GM12872 (cell line): ENCODE data around the gene ALOX15B.

ENCODE experiments used
- CTCF ChIP-seq: IDR thresholded peaks from 3 replicates; pipeline ENCODE4 v1.5.1; 2011; ENCODE audit warnings: low read depth, mild to moderate bottlenecking, low read length, moderate library complexity; ENCODE audit not compliant: insufficient read depth

ALOX15B gene

GRCh38 chr17:8031261-8031661, 7.6 kb upstream of the ALOX15B start:
- no peak for TF ChIP-seq CTCF

GRCh38 chr17:8031950-8032349, 6.9 kb upstream of the ALOX15B start:
- no peak for TF ChIP-seq CTCF

GRCh38 chr17:8032442-8032841, 6.4 kb upstream of the ALOX15B start:
- TF ChIP-seq CTCF = no peak

- TF ChIP-seq CTCF = no peak
Measured at GRCh38 chr17:8039611-8040168, 831 bp downstream of the ALOX15B start.

GRCh38 chr17:8041249-8041928, 2.5 kb downstream of the ALOX15B start:
- TF ChIP-seq CTCF = peak; percentile 72

GRCh38 chr17:8041979-8042378, 3.1 kb downstream of the ALOX15B start:
- TF ChIP-seq CTCF = no peak

GRCh38 chr17:8044819-8045810, 6.3 kb downstream of the ALOX15B start:
- TF ChIP-seq CTCF = no peak
